Muscle layer of colon (tissue), 2 donors: Measurements from ENCODE around the gene CD180.
"Not testable (repeated sequence)": the region's sequence is repeated elsewhere in the genome, so short reads cannot be mapped to it uniquely, and the experiment has no call there.

Source experiments
- H3K27ac ChIP-seq: one replicate; pipeline ENCODE4 v1.7.0; 2013; ENCODE audit warnings: low read depth, mild to moderate bottlenecking, low read length, moderate library complexity
- H3K27me3 ChIP-seq, 2 donors: one replicate each; pipeline ENCODE4 v1.7.0; 2013; ENCODE audit warnings: low read length in 2 of 2, mild to moderate bottlenecking in 2 of 2; ENCODE audit not compliant: insufficient read depth in 2 of 2, control insufficient read depth in 1 of 2
- H3K36me3 ChIP-seq: one replicate; pipeline ENCODE4 v1.7.0; 2013; ENCODE audit warnings: mild to moderate bottlenecking, low read length; ENCODE audit not compliant: insufficient read depth
- H3K4me1 ChIP-seq: one replicate; pipeline ENCODE4 v1.7.0; 2013; ENCODE audit warnings: mild to moderate bottlenecking, low read length; ENCODE audit not compliant: insufficient read depth
- H3K4me3 ChIP-seq, 2 donors: one replicate each; pipeline ENCODE4 v1.7.0; 2013; ENCODE audit warnings: low read length in 2 of 2, low read depth in 1 of 2, mild to moderate bottlenecking in 1 of 2, moderate library complexity in 1 of 2
- H3K9ac ChIP-seq: one replicate; pipeline ENCODE4 v1.7.0; 2013; ENCODE audit warnings: low read length
- H3K9me3 ChIP-seq: one replicate; pipeline ENCODE4 v1.7.0; 2013; ENCODE audit warnings: mild to moderate bottlenecking, low read length
- donor health status: abdominal sarcoma.
- donor health status: Adenocarcinoma of cecum.

The CD180 gene

DNA sequence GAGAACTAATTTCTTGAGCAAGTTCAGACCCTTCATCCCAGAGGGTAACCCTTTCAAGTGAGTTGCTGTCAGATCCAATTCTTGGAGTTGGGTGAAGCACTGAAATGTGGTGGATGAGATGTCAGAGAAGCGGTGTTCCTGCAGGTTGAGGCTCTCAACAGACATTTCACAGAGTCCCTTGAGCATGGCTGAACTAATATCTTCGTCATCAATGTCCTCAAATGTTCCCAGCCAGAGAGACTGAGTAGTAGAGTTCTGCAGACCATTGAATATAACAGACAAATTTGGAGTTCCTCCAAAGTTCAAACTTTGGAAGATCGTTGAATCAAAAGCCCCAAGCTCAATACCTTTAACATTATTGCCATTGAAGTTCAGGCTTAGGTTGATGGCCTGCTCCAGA is 12.7 kb downstream of the CD180 start:
- no peaks in the 10 kb centered on the region for H3K27me3 ChIP-seq
- no peaks in the 10 kb centered on the region for H3K9me3 ChIP-seq
- no peak overlapping the region for H3K9ac ChIP-seq
- peaks cover 10% of the 10 kb centered on the region for H3K4me1 ChIP-seq
- no peak overlapping the region for H3K27ac ChIP-seq
- H3K36me3 ChIP-seq = no peaks in the 10 kb centered on the region
- no peak overlapping the region for H3K4me3 ChIP-seq

DNA sequence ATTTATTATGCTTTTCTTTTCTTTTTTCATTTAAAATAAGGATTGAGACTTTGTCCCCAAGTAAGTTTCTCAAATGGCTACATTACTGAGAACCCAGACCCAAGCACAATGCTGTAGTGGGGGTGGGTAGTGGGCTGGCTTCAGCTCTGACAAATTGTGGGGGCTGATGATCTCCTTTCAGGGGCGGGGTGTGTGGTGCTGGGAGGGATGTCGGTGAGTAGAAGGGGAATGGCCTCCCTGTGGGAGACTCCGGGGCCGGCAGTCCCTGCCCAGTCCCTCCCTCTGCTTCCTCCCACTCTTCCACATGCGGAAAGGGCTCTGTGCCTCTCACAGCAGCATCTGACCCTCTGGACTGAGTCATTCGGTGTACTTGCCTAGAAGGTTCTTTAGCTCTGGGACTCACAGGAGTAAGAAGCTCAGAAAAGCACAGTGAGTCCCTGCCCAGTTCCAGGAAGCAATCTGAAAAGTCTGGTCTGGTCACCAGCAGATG is 14.3 kb downstream of the CD180 start:
- Histone ChIP-seq H3K9ac (no peak overlapping the region), H3K4me3 (no peak overlapping the region)

DNA sequence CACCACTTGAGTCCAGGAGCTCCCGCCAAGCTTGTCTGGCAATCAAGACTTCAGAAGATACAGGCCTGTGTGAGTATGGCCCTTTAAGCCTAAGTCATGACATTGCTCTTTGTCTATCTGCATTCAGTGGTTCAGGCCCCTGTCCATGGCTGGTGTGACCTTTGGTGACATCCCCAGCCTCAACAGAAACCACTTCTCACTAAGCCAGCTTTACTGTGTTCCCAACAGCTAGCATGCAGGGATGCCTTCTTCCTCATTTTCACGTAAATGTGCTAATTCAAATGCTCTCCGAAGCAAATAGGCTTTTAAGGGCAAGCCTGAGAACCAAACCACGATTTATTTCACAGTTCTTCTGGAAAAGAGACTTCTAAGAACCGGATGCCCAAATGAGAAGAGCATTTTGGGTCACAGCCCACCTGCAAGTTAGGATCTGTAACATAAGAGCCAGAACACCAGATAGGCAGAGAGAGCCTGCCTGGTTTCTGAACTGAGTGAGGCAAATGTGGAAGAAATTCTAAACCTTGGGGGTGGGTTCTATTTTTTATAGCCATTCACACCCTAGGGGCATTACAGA is 14.9 kb downstream of the CD180 start:
- H3K27me3 ChIP-seq = no peaks in the 10 kb centered on the region
- no peaks in the 10 kb centered on the region for H3K36me3 ChIP-seq
- no peak overlapping the region for H3K9ac ChIP-seq
- H3K27ac ChIP-seq = no peak overlapping the region
- no peak overlapping the region for H3K4me3 ChIP-seq
- no peaks in the 10 kb centered on the region for H3K9me3 ChIP-seq
- H3K4me1 ChIP-seq = peaks cover 10% of the 10 kb centered on the region

More for the DNA sequence above, 14.3 kb downstream of the CD180 start:
- Histone ChIP-seq H3K27me3 (no peaks in the 10 kb centered on the region), H3K27ac (no peak overlapping the region), H3K4me1 (peaks cover 10% of the 10 kb centered on the region), H3K9me3 (no peaks in the 10 kb centered on the region), H3K36me3 (no peaks in the 10 kb centered on the region)

DNA sequence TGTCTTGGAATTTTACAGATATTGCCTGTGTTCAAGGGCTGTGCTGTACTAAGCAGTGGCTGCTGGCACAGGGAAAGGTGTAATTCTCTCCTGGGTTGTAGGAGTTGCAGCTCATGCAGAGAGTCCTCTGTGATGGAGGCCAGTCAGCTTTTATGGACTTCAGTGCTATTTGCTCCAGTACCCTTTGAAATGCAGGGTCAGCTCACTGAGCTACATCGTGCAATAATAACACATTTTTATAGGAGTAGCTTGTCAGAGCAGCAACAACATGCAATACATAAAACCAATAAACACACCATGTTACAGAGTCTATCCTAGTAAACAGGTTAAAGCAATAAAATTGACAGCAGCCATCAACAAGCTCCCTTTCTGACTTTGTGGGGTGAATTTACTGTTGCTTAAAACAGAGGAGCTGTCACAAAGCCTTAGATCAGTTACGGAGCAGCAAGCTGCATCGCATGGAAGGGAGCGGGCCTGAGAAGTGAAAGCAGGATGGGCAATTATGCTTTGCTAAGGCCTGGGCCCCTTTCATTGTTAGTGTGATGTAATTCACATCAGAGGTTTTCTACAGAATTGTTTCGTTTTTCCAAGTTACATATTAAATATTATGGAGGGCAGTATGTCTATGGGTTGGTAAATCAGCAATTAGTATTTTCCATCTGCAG is 16.8 kb downstream of the CD180 start:
- H3K27ac ChIP-seq = no peak overlapping the region
- H3K4me1 ChIP-seq = peaks cover 10% of the 10 kb centered on the region
- H3K36me3 ChIP-seq = no peaks in the 10 kb centered on the region
- H3K9ac ChIP-seq = no peak overlapping the region
- no peak overlapping the region for H3K4me3 ChIP-seq
- H3K27me3 ChIP-seq = no peaks in the 10 kb centered on the region
- no peaks in the 10 kb centered on the region for H3K9me3 ChIP-seq

DNA sequence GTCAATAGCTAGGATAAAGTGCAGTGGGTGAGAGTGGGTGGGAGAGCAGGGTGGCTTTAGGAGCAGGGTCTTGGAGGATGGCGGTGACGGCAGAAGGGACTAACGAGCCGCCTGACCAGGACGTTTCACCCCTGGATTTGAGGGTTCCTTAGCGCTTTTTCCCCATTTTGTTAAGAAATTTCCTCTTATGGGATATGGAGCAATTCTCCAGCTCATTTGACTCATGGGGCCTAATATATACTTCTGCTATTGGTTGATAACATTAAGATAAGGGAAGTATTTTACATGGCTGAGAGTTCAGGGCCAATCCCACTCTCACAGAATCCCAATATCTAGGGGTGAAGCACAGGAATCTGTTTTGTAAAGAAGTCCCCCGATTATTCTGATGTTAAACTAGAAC is 17.6 kb downstream of the CD180 start:
- no peak overlapping the region for H3K27ac ChIP-seq
- peaks cover 10% of the 10 kb centered on the region for H3K4me1 ChIP-seq
- no peaks in the 10 kb centered on the region for H3K9me3 ChIP-seq
- no peaks in the 10 kb centered on the region for H3K27me3 ChIP-seq
- H3K9ac ChIP-seq = no peak overlapping the region
- no peak overlapping the region for H3K4me3 ChIP-seq
- no peaks in the 10 kb centered on the region for H3K36me3 ChIP-seq

DNA sequence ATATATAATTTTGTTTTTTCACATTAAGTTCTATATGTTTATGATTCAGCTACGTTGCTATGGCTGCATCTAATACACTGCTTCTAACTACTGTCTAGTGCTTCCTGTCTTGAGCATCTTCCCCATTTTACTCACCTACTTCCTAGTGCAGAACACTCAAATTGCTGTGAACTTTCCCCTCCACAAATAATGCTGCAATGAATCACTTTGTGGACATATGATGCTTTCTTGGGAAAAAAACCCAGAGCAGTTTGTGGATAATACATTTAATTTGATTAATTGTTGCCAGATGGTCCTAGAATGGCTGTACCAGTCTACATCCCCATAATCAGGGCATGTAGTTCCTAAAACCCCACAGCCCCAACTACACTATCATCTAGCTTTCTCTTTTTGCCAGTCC is 18.5 kb downstream of the CD180 start:
- Histone ChIP-seq H3K9ac (no peak overlapping the region), H3K27ac (no peak overlapping the region), H3K4me1 (peaks cover 10% of the 10 kb centered on the region), H3K9me3 (no peaks in the 10 kb centered on the region), H3K27me3 (no peaks in the 10 kb centered on the region), H3K36me3 (no peaks in the 10 kb centered on the region), H3K4me3 (no peak overlapping the region)

DNA sequence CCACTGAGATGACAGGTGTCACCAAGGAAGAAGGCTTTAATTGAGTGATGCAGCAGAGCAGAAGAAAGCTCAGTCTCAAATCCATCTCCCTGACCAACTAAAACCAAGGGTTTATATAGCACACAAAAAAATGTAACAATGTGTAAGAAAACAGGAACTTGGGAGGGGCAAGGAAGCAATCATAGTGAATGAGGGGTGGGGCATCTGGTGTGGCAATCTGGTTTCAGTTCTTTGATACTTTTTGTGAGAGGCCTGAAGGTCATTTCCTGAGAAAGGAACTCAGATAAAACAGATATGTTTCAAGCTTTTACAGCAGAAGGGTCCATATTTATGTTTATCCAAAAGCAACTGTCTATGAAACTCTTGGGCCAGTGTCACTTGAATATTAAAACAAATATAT is 19.7 kb downstream of the CD180 start:
- Histone ChIP-seq H3K27me3 (no peaks in the 10 kb centered on the region), H3K36me3 (no peaks in the 10 kb centered on the region), H3K9me3 (no peaks in the 10 kb centered on the region), H3K27ac (no peak overlapping the region), H3K9ac (no peak overlapping the region), H3K4me3 (no peak overlapping the region), H3K4me1 (peaks cover 2% of the 10 kb centered on the region)

DNA sequence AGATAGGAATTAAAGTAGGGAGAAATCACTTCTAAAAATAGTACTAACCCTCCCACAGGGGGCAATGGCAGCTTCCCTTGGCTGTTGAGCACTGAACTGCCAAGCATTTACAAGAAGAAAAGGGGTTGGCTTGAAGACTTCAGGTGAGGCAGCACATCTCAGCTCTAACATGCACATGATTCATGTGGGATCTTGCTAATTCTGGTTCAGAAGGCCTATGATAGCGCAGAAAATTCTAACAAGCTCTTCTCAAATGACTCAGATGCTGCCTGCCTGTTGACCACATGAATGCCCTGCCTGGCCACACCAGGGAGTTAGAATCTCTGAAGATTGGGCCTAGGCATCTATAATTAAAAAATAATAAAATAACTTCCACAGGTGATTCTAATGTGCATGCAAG is 22.6 kb downstream of the CD180 start:
- Histone ChIP-seq H3K4me1 (no peaks in the 10 kb centered on the region), H3K9me3 (no peaks in the 10 kb centered on the region), H3K27ac (no peak overlapping the region), H3K4me3 (no peak overlapping the region), H3K9ac (no peak overlapping the region), H3K27me3 (no peaks in the 10 kb centered on the region), H3K36me3 (no peaks in the 10 kb centered on the region)

DNA sequence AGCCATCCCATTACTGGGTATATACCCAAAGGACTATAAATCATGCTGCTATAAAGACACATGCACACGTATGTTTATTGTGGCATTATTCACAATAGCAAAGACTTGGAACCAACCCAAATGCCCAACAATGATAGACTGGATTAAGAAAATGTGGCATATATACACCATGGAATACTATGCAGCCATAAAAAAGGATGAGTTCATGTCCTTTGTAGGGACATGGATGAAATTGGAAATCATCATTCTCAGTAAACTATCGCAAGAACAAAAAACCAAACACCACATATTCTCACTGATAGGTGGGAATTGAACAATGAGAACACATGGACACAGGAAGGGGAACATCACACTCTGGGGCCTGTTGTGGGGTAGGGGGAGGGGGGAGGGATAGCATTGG is 23.2 kb downstream of the CD180 start:
- not testable (repeated sequence) for H3K4me3 ChIP-seq, H3K9me3 ChIP-seq, H3K27ac ChIP-seq, H3K36me3 ChIP-seq, H3K4me1 ChIP-seq, H3K27me3 ChIP-seq, H3K9ac ChIP-seq

DNA sequence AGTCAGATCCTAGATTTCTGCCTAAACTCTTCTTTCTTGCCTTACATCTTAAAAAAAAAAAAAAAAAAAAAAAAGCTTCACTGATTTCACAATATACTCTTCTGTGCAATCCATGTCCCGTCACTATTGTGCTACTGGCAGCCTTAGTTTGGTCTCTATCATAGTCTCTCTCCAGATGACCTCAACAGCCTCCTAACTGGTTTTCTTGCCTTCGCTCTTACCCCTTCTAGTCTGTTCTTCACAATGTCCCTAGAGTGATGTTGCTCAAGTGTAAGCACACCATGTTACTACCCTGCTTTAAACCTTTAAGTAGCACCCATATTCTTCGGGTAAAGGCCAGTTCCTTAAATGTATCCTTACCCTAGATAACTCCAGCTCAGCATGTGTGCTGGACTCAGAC is 25.8 kb downstream of the CD180 start:
- Histone ChIP-seq H3K27me3 (no peaks in the 10 kb centered on the region), H3K36me3 (peaks cover 2% of the 10 kb centered on the region), H3K4me1 (peaks cover 10% of the 10 kb centered on the region)

DNA sequence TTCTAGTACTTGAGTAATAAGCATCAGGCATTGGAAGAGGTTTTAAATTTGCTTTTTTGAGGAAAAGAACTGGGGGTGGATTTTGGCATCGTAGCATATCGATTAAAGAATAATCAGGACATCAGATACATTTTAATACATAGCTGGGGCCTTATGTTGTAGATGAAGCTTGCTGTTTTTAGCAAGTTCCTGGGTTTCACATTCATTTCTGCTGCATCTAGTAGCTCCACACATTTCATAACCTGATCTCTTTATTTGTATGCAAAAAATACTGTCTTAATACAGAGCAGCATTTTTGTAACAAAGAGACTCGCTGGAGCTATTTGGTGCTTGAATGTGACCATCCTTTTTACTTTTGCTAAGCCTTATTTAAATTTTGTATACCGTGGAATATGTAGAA is 28.5 kb downstream of the CD180 start:
- Histone ChIP-seq H3K9ac (no peak overlapping the region), H3K27me3 (no peaks in the 10 kb centered on the region), H3K9me3 (no peaks in the 10 kb centered on the region), H3K36me3 (peaks cover 25% of the 10 kb centered on the region), H3K27ac (no peak overlapping the region), H3K4me3 (no peak overlapping the region), H3K4me1 (peaks cover 11% of the 10 kb centered on the region)

More for the DNA sequence above, 25.8 kb downstream of the CD180 start:
- Histone ChIP-seq H3K27ac (no peak overlapping the region), H3K9ac (no peak overlapping the region), H3K9me3 (no peaks in the 10 kb centered on the region), H3K4me3 (no peak overlapping the region)
